RWPE1 (cell line): ENCODE measurements around the gene FYN.

Experiments used
- CTCF ChIA-PET: fragments of 350-600 bp; sonication (Branson Sonifier 250); formaldehyde crosslinking; extraction: SDS; loops from one replicate; lab custom pipeline; 2021; lab: Yijun Ruan, JAX
- POLR2A ChIA-PET: fragments of 400-600 bp; formaldehyde crosslinking; extraction: SDS; loops from one replicate; lab custom pipeline; 2020; ENCODE audit warnings: antibody characterized with exemption; ENCODE audit not compliant: low non-redundant PET; lab: Yijun Ruan, JAX
- DNase-seq: peaks from one replicate; pipeline ENCODE4 v3.0.0; 2012; ENCODE audit warnings: low spot score
- H3K27ac ChIP-seq: fragments of 450-650 bp; 2 replicates; pipeline ENCODE4 v1.5.1; 2017
- TF ChIP-seq, protein P1 (sequence below): fragments of 450-650 bp; conservative IDR thresholded peaks from 2 replicates; pipeline ENCODE4 v1.5.1; 2017; ENCODE audit warnings: low read depth, mild to moderate bottlenecking

FYN gene

GRCh38 chr6:111748231-111748647 lies 125.0 kb downstream of the FYN start:
- TF ChIP-seq, protein P1, sequence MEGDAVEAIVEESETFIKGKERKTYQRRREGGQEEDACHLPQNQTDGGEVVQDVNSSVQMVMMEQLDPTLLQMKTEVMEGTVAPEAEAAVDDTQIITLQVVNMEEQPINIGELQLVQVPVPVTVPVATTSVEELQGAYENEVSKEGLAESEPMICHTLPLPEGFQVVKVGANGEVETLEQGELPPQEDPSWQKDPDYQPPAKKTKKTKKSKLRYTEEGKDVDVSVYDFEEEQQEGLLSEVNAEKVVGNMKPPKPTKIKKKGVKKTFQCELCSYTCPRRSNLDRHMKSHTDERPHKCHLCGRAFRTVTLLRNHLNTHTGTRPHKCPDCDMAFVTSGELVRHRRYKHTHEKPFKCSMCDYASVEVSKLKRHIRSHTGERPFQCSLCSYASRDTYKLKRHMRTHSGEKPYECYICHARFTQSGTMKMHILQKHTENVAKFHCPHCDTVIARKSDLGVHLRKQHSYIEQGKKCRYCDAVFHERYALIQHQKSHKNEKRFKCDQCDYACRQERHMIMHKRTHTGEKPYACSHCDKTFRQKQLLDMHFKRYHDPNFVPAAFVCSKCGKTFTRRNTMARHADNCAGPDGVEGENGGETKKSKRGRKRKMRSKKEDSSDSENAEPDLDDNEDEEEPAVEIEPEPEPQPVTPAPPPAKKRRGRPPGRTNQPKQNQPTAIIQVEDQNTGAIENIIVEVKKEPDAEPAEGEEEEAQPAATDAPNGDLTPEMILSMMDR, result no peak
- POLR2A ChIA-PET, result no interaction called here
- no peak overlapping the region for H3K27ac ChIP-seq
- CTCF ChIA-PET, result interaction anchor here (0.6 kb wide), 1 partner anchor 460 kb away, joined by 3 read pairs; no protein-coding TSS in a partner anchor
- no peak for DNase-seq

- no peak for DNase-seq
- ChIA-PET POLR2A (no interaction called here), CTCF (no interaction called here)
- H3K27ac ChIP-seq, result no peak overlapping the region
- TF ChIP-seq, protein P1, result no peak
Measured at GRCh38 chr6:111747829-111748228, 125.4 kb downstream of the FYN start.

- ChIA-PET CTCF (no interaction called here), POLR2A (no interaction called here)
- H3K27ac ChIP-seq, result no peak overlapping the region
- no peak for DNase-seq
- TF ChIP-seq, protein P1, result no peak
Measured at GRCh38 chr6:111747396-111747795, 125.9 kb downstream of the FYN start.

DNA sequence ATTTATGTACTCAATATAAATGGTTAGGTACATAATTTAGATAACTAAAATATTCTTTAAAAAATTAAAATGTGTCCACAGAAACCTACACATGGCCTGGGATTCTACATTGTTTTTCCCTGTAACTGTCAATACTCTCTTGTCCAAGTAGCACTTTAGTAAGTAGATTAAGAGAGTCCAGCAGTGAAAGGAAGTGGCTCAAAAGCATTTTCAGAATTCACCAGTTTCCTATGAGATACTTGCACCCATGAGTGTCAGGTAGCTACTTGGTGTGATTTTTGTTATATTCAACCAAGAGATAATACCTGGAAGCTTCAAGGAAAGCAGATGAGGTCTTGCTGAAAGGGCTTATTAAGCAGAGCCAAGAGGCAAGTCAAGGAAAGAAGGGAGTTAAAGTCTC lies 126.3 kb downstream of the FYN start:
- POLR2A ChIA-PET, result no interaction called here
- no peak for DNase-seq
- CTCF ChIA-PET, result no interaction called here
- TF ChIP-seq, protein P1, result no peak
- H3K27ac ChIP-seq, result no peak overlapping the region

DNA sequence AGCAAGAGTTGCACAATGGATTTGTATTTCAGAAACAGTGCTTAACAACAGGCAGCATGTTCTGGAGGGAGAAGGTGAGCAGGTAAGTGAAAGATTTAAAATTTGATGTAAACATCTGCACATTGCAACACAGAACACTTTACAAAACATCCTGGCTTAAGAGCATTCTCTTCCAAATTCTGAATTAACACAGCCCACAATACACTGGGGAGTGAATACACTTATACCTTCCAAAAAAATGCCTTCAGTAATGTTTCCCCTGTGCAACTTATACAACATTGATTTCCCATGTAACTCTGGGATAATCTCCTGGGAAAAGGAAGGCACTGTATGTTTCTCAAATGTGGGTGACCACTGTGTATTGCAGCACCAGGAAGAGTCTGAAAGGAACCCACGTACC lies 127.6 kb downstream of the FYN start:
- CTCF ChIA-PET, result no interaction called here
- H3K27ac ChIP-seq, result no peak overlapping the region
- POLR2A ChIA-PET, result no interaction called here
- no peak for DNase-seq
- TF ChIP-seq, protein P1, result no peak

GRCh38 chr6:111745186-111745585 lies 128.1 kb downstream of the FYN start:
- no peak overlapping the region for H3K27ac ChIP-seq
- ChIA-PET CTCF (no interaction called here), POLR2A (no interaction called here)
- no peak for DNase-seq
- TF ChIP-seq, protein P1, result no peak
